HG03103 (cell line): ENCODE data around the gene XAGE2.

Experiments used
- ATAC-seq: cut with Tn5 transposase; IDR thresholded peaks from one replicate; pipeline ENCODE4 v1.9.1; 2021; ENCODE audit warnings: low read depth; ENCODE audit not compliant: unreplicated experiment

Gene XAGE2

GRCh38 chrX:52422884-52423283 lies 54.1 kb downstream of the XAGE2 start:
- ATAC-seq = no peak

- ATAC-seq = no peak
These were observed 55.8 kb downstream of the XAGE2 start for GRCh38 chrX:52424656-52425055.
